Left lung (tissue), 10 donors: ENCODE data around the gene HNF4A. TPM values are rescaled to one million over a fixed set of nuclear protein-coding genes. Genes with fewer than 3 reads are reported as not detected.
A peak's percentile ranks its signal among the peaks of the same experiment; 100 is the strongest.

Experiments
- ATAC-seq: fragments of 200-7000 bp; cut with Tn5 transposase; one replicate; pipeline ENCODE4 v1.9.1; 2020; ENCODE audit warnings: moderate library complexity
- DNase-seq, 4 donors: peaks; one replicate each; pipeline ENCODE4 v3.0.0-alpha.2; 2013 to 2020
- H3K27ac ChIP-seq, 2 donors: fragments of 200-600 bp; sonication (generic) in 1 of 2; one replicate each; pipeline versions ENCODE4 v1.5.0 to v1.8.0; 2020 to 2021
- H3K27me3 ChIP-seq, 2 donors: fragments of 200-600 bp; sonication (generic) in 1 of 2; one replicate each; pipeline versions ENCODE4 v1.5.0 to v1.8.0; 2020 to 2021
- H3K36me3 ChIP-seq, 2 donors: fragments of 200-600 bp; sonication (generic) in 1 of 2; one replicate each; pipeline versions ENCODE4 v1.5.0 to v1.8.0; 2020 to 2021
- H3K4me1 ChIP-seq, 2 donors: fragments of 200-600 bp; one replicate each; pipeline ENCODE4 v1.8.0; 2021
- H3K4me3 ChIP-seq, 2 donors: fragments of 200-600 bp; sonication (generic) in 1 of 2; one replicate each; pipeline versions ENCODE4 v1.5.0 to v1.8.0; 2020 to 2021; ENCODE audit warnings: mild to moderate bottlenecking in 1 of 2
- H3K9me3 ChIP-seq, 2 donors: fragments of 200-600 bp; sonication (generic) in 1 of 2; one replicate each; pipeline versions ENCODE4 v1.5.0 to v1.8.0; 2020 to 2021
- intact Hi-C, 2 donors: fragments of 100-400 bp; cut with DNase I; formaldehyde crosslinking; loops; one replicate each; pipeline versions ENCODE4 v1.11.2 to v1.14.2; 2022
- polyA plus RNA-seq, 6 donors: library from polyadenylated mRNA; unstranded; fragments of 120-200 nt; gene quantifications; one replicate each; pipeline ENCODE4 v1.2.1, GENCODE V29; 2013; ENCODE audit not compliant: insufficient read length in 6 of 6
- total RNA-seq, 2 donors: library from RNA; stranded (reverse); fragmentation: NEBNext Ultra II Directional; extraction: Animal tissue kit (Norgen Biotek cat#: 25700); gene quantifications; one replicate each; pipeline ENCODE4 v1.2.1, GENCODE V29; 2021
- TF ChIP-seq, protein P1 (sequence below), 2 donors: fragments of 200-600 bp; sonication (generic) in 1 of 2; IDR thresholded peaks; one replicate each; pipeline versions ENCODE4 v1.5.0 to v1.8.0; 2021; ENCODE audit warnings: antibody characterized with exemption in 2 of 2
- donor health status: DM: no; HTN: yes; CAD: no.
- donor health status: DM: no; HTN: no; CAD: no.

The HNF4A gene
- total and polyA plus RNA-seq, 8 donors = 0.21 to 3.5 (median 0.96) TPM

GRCh38 chr20:44361021-44361420 lies 5.5 kb downstream of the HNF4A start:
- intact Hi-C loops = no loop called here
- Histone ChIP-seq H3K4me3 (no peak overlapping the region), H3K9me3 (no peaks in the 10 kb centered on the region), H3K27ac (no peak overlapping the region), H3K36me3 (no peaks in the 10 kb centered on the region), H3K4me1 (no peaks in the 10 kb centered on the region), H3K27me3 (peaks cover 5 to 22% of the 10 kb centered on the region in 2 donors)
- DNase-seq = no peak
- ATAC-seq = peak; percentile 30
- TF ChIP-seq, protein P1, sequence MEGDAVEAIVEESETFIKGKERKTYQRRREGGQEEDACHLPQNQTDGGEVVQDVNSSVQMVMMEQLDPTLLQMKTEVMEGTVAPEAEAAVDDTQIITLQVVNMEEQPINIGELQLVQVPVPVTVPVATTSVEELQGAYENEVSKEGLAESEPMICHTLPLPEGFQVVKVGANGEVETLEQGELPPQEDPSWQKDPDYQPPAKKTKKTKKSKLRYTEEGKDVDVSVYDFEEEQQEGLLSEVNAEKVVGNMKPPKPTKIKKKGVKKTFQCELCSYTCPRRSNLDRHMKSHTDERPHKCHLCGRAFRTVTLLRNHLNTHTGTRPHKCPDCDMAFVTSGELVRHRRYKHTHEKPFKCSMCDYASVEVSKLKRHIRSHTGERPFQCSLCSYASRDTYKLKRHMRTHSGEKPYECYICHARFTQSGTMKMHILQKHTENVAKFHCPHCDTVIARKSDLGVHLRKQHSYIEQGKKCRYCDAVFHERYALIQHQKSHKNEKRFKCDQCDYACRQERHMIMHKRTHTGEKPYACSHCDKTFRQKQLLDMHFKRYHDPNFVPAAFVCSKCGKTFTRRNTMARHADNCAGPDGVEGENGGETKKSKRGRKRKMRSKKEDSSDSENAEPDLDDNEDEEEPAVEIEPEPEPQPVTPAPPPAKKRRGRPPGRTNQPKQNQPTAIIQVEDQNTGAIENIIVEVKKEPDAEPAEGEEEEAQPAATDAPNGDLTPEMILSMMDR (IDR thresholded peaks at IDR 0.05) = no peak

DNA sequence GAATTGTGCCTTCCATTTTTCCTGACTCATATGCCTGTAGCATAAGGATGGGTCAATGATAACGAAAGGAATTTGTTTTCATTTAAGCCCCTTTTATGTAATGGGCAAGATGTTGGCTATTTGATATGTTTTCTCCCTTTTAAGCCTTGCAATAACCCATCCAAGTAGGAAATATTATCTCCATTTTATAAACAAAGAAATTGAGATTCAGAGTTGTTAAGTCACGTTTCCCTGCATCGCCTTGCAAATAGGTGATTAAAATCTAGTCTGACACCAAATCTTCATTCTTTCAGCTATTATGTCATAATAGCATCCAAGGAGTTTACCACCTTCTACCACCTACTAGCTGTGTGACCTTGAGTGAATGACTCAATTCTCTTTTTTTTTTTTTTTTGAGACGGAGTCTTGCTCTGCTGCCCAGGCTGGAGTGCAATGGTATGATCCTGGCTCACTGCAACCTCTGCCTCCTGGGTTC lies 7.0 kb downstream of the HNF4A start:
- DNase-seq = no peak
- Histone ChIP-seq H3K4me3 (no peak overlapping the region), H3K4me1 (no peaks in the 10 kb centered on the region), H3K9me3 (no peaks in the 10 kb centered on the region), H3K36me3 (no peaks in the 10 kb centered on the region), H3K27ac (no peak overlapping the region), H3K27me3 (peaks cover 0 to 8% of the 10 kb centered on the region in 2 donors)
- TF ChIP-seq, protein P1 (IDR thresholded peaks at IDR 0.05) = no peak
- no peak for ATAC-seq
- intact Hi-C loops = no loop called here

GRCh38 chr20:44364068-44364467 lies 8.6 kb downstream of the HNF4A start:
- Histone ChIP-seq H3K4me1 (no peaks in the 10 kb centered on the region), H3K27ac (no peak overlapping the region), H3K9me3 (no peaks in the 10 kb centered on the region), H3K4me3 (no peak overlapping the region), H3K36me3 (no peaks in the 10 kb centered on the region), H3K27me3 (no peaks in the 10 kb centered on the region)
- no peak for ATAC-seq
- no peak for DNase-seq
- intact Hi-C loops = no loop called here
- TF ChIP-seq, protein P1 (IDR thresholded peaks at IDR 0.05) = no peak

DNA sequence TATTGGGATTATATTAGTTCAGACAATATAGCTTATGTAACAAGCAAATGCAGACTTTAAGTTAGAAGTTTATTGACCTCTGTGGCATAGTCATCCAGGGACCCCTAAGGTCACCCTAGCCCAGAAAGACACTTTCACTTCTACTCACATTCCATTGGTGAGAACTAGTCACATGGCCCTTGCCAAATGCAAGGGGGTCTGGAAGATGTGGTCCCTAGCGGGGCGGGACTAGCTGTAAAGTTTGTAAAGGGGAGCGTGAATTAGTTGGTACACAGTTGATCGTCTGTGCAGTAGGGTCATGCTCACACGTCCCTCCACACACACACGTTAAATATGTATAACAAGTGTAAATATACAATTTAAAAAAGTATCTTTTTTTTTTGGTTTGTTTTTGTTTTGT lies 9.3 kb downstream of the HNF4A start:
- TF ChIP-seq, protein P1 (IDR thresholded peaks at IDR 0.05) = no peak
- DNase-seq (no peak), ATAC-seq (no peak)
- Histone ChIP-seq H3K36me3 (no peaks in the 10 kb centered on the region), H3K9me3 (no peaks in the 10 kb centered on the region), H3K4me3 (no peak overlapping the region), H3K4me1 (no peaks in the 10 kb centered on the region), H3K27me3 (no peaks in the 10 kb centered on the region), H3K27ac (no peak overlapping the region)
- intact Hi-C loops = no loop called here

- ATAC-seq = no peak
- no peaks in the 10 kb centered on the region for H3K9me3 ChIP-seq
- intact Hi-C loops = no loop called here
- H3K4me1 ChIP-seq = no peaks in the 10 kb centered on the region
- no peaks in the 10 kb centered on the region for H3K36me3 ChIP-seq
- H3K27ac ChIP-seq = no peak overlapping the region
- H3K27me3 ChIP-seq = no peaks in the 10 kb centered on the region
- no peak overlapping the region for H3K4me3 ChIP-seq
- no peak for DNase-seq
- TF ChIP-seq, protein P1 (IDR thresholded peaks at IDR 0.05) = no peak
Measured at GRCh38 chr20:44367746-44368145, 12.2 kb downstream of the HNF4A start.
